OCI-LY3 (cell line): ENCODE results near the gene C2orf15.

Source experiments
- H2AFZ ChIP-seq: fragments of 200-600, 300-600 bp; shearing (Covaris generic); 2 replicates; pipeline ENCODE4 v1.6.0; 2014; ENCODE audit warnings: antibody characterized with exemption, low read depth, low read length
- H3K27ac ChIP-seq: fragments of 200-600, 300-600 bp; sonication (generic); 2 replicates; pipeline ENCODE4 v1.5.1; 2014; ENCODE audit warnings: mild to moderate bottlenecking, low read length, moderate library complexity, mixed read lengths
- H3K27me3 ChIP-seq: fragments of 200-600, 300-600 bp; sonication (generic); 2 replicates; pipeline ENCODE4 v1.6.1; 2014; ENCODE audit warnings: low read depth, low read length, mixed read lengths
- H3K36me3 ChIP-seq: fragments of 200-600, 300-600 bp; sonication (generic); replicated peaks from 2 replicates; pipeline ENCODE3; 2014; ENCODE audit warnings: low read depth, low read length, mixed read lengths
- H3K4me1 ChIP-seq: fragments of 300-600, 200-600 bp; sonication (generic); 2 replicates; pipeline ENCODE4 v1.6.1; 2014; ENCODE audit warnings: low read length, mixed read lengths
- H3K4me2 ChIP-seq: fragments of 200-600, 300-600 bp; sonication (generic); 2 replicates; pipeline ENCODE4 v1.6.1; 2014; ENCODE audit warnings: low read length, mixed read lengths
- H3K4me3 ChIP-seq: fragments of 300-600, 200-600 bp; sonication (generic); 2 replicates; pipeline ENCODE4 v1.5.1; 2014; ENCODE audit warnings: antibody characterized with exemption, mild to moderate bottlenecking, low read length, moderate library complexity
- H3K79me2 ChIP-seq: fragments of 300-600, 200-600 bp; shearing (Covaris generic); 2 replicates; pipeline ENCODE4 v1.6.1; 2014; ENCODE audit warnings: mild to moderate bottlenecking, low read length, mixed read lengths
- H3K9ac ChIP-seq: fragments of 300-600, 200-600 bp; shearing (Covaris generic); 2 replicates; pipeline ENCODE4 v1.6.0; 2014; ENCODE audit warnings: mild to moderate bottlenecking, low read length, moderate library complexity
- H3K9me3 ChIP-seq: fragments of 200-600, 300-600 bp; shearing (Covaris generic); 2 replicates; pipeline ENCODE4 v1.6.1; 2014; ENCODE audit warnings: low read length, mixed read lengths; ENCODE audit not compliant: insufficient read depth
- H4K20me1 ChIP-seq: fragments of 200-600, 300-600 bp; sonication (generic); 2 replicates; pipeline ENCODE4 v1.6.1; 2016; ENCODE audit warnings: low read length, mixed read lengths; ENCODE audit not compliant: insufficient read depth
- EZH2phosphoT487 ChIP-seq: fragments of 200-600 bp; shearing (Covaris generic); IDR thresholded peaks from 2 replicates; pipeline ENCODE4 v1.6.1; 2018; ENCODE audit warnings: antibody characterized with exemption, mixed run types, low read depth
- TF ChIP-seq, protein P1 (sequence below): fragments of 200-600, 300-600 bp; sonication (generic); IDR thresholded peaks from 2 replicates; pipeline ENCODE4 v1.5.1; 2014; ENCODE audit warnings: antibody characterized with exemption, low read length, low read depth

Gene C2orf15

DNA sequence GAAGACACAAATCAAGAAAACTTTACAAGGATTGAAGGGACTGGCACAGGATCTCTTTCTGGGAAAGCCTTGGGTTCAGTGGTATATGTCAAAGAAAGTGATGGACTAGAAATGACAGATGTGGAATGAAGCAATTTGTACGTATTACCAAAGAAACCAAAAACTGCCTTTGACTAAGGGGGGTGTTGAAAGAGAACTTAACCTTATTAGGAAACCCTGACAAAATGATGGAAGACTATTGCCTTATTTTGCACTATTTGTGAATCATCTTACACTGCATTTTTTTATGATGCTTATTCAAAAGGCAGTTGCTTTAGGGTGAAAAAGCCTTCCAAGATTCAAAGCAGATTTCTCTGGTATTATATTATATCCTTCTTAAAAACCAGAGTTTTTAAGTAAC lies 9.2 kb downstream of the C2orf15 start:
- no peaks in the 10 kb centered on the region for H3K27me3 ChIP-seq
- no peak overlapping the region for H3K4me3 ChIP-seq
- no peaks in the 10 kb centered on the region for H3K9me3 ChIP-seq
- H3K79me2 ChIP-seq: peaks cover 15% of the 10 kb centered on the region
- no peak overlapping the region for H3K4me2 ChIP-seq
- H3K4me1 ChIP-seq: peaks cover 8% of the 10 kb centered on the region
- TF ChIP-seq, protein P1, sequence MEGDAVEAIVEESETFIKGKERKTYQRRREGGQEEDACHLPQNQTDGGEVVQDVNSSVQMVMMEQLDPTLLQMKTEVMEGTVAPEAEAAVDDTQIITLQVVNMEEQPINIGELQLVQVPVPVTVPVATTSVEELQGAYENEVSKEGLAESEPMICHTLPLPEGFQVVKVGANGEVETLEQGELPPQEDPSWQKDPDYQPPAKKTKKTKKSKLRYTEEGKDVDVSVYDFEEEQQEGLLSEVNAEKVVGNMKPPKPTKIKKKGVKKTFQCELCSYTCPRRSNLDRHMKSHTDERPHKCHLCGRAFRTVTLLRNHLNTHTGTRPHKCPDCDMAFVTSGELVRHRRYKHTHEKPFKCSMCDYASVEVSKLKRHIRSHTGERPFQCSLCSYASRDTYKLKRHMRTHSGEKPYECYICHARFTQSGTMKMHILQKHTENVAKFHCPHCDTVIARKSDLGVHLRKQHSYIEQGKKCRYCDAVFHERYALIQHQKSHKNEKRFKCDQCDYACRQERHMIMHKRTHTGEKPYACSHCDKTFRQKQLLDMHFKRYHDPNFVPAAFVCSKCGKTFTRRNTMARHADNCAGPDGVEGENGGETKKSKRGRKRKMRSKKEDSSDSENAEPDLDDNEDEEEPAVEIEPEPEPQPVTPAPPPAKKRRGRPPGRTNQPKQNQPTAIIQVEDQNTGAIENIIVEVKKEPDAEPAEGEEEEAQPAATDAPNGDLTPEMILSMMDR: no peak
- no peak for TF ChIP-seq EZH2phosphoT487
- H4K20me1 ChIP-seq: no peaks in the 10 kb centered on the region
- no peak overlapping the region for H2AFZ ChIP-seq
- H3K9ac ChIP-seq: no peak overlapping the region
- no peaks in the 10 kb centered on the region for H3K36me3 ChIP-seq
- H3K27ac ChIP-seq: no peak overlapping the region

DNA sequence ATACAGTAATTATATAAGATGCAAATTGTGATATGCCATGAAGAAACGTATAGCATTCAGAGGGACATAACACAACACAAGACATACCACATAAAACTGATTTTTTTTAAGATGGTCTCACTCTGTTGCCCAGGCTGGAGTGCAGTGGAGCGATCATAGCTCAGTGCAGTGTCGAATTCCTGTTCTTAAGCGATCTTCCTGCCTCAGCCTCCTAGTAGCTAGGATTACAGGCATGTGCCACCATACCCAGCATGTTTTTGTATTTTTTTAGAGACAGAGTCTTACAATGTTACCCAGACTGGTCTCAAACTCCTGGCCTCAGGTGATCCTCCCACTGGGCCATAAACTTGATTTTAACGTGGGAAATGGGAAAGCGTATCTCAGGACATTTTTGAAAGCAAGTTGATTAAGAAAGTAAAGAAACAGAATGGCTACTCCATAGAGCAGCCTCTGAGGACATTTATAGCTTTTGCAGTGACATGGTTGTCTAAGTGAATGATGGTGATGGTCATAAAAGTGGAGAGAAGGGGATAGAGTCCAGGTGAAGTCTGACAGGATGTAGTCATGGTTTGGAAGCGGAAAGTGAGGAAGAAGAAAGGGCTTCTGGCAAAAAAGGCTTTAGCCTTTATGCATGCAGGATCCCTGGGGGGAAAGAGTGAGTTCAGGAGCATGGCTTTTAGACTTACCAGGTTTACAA lies 10.8 kb downstream of the C2orf15 start:
- Histone ChIP-seq H3K4me2 (no peak overlapping the region), H3K27me3 (no peaks in the 10 kb centered on the region), H3K27ac (no peak overlapping the region), H3K36me3 (peaks cover 4% of the 10 kb centered on the region), H3K9ac (no peak overlapping the region), H2AFZ (no peak overlapping the region), H3K79me2 (peaks cover 19% of the 10 kb centered on the region), H3K4me3 (no peak overlapping the region), H4K20me1 (no peaks in the 10 kb centered on the region), H3K9me3 (no peaks in the 10 kb centered on the region), H3K4me1 (peaks cover 17% of the 10 kb centered on the region)
- TF ChIP-seq, protein P1: no peak
- TF ChIP-seq EZH2phosphoT487: no peak

DNA sequence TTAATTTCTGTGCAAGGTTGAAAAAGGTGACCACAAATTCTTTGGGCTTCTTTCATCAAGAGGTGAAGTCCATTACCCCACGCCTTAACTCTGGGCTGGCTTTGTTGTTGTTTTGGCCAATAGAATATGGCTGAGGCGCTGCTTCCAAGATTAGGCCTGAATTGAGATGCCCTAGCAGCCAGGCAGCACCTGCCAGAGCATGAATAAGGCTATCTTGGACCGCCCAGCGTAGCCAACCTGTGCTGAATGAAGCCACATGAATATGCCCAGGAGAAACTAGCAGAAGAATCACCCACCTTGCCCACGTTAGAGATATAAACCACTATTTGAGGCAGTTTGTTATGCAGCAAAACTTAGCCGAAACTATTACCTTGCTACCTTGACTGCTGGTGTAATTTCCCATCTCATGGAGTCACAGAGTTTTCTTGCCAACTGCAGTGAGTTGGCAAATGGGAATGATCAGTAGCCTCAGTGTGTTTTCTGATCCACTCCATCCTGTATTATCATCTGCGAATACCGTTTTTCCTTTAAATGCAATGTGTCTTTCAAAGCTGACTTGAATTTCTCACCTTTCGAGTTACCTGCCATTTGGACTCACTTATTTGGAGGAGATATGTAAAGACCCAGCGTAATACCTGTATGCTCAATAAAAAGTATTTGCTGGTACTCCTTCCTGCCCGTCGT lies 12.6 kb downstream of the C2orf15 start:
- no peak for TF ChIP-seq EZH2phosphoT487
- TF ChIP-seq, protein P1: no peak
- no peaks in the 10 kb centered on the region for H3K27me3 ChIP-seq
- peaks cover 17% of the 10 kb centered on the region for H3K4me1 ChIP-seq
- H3K9me3 ChIP-seq: no peaks in the 10 kb centered on the region
- H3K27ac ChIP-seq: peak overlapping the region; percentile 71; the same call in 1 of the 2 replicates
- H3K9ac ChIP-seq: peak overlapping the region; percentile 89
- H3K4me2 ChIP-seq: peak overlapping the region; percentile 97
- peaks cover 4% of the 10 kb centered on the region for H3K36me3 ChIP-seq
- H2AFZ ChIP-seq: peak overlapping the region; percentile 89
- peaks cover 19% of the 10 kb centered on the region for H3K79me2 ChIP-seq
- peak overlapping the region; percentile 93 for H3K4me3 ChIP-seq
- H4K20me1 ChIP-seq: no peaks in the 10 kb centered on the region

DNA sequence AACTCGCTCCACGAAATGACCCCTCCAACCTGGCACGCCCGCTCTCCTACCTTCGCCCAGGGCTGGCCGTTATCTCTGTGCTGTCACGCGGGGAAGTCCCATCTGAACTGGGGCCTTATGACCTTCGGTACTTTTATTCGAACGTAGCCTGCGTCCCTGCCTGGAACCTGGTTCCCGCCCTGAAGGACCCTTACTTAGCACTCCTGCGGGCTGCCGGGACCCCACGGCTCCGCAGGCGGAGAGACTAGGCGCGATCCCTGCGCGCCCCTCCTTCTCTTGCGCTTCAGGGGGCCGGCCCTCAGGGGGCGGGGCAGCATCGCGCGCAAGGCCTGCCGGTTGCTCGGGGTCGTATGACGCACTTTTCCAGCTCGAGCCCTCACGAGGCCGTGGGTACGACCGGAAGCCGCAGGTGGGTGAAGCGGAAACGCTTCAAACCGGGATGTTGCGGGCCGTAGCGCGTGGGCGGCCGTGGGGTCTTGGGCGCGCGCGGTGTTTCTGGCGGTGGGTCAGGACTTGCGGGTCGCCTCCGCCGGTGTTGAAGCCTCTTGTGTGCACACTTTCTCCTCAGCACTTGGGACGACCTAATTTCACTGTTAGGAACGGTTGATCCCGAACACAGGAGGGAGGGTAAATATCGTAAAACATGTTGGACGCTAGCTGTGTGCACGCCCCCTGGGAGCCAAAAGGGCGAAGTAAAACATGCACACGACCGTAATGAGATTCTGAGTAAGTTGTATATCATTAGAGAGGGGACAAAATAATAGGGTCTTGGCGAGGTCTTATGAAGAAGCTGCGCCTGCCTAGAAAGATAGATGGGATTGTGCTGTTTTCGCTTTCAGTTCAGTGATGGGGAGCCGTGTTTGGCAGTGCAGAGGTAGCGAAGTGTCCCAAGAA lies 13.4 kb downstream of the C2orf15 start, which contains the start of the genes LIPT1 and TSGA10:
Gene LIPT1 (plus strand): TSS at position 325 of the 894 bp plus-strand sequence. CDS start 6,991 bp downstream, outside the sequence.
Gene TSGA10 (minus strand): TSS at position 300 of the 894 bp plus-strand sequence. CDS start 45,503 bp downstream, outside the sequence.
- peak within 1 kb of the TSS; percentile 96 for H2AFZ ChIP-seq
- H3K4me1 ChIP-seq: peaks cover 17% of the 10 kb centered on the region
- peak within 1 kb of the TSS; percentile 89 for H3K9ac ChIP-seq
- no peaks in the 10 kb centered on the region for H4K20me1 ChIP-seq
- H3K9me3 ChIP-seq: no peaks in the 10 kb centered on the region
- peak within 1 kb of the TSS; percentile 97 for H3K4me2 ChIP-seq
- peaks cover 19% of the 10 kb centered on the region for H3K79me2 ChIP-seq
- no peaks in the 10 kb centered on the region for H3K27me3 ChIP-seq
- no peak for TF ChIP-seq EZH2phosphoT487
- TF ChIP-seq, protein P1: peak; percentile 29
- peak within 1 kb of the TSS; percentile 71 for H3K27ac ChIP-seq
- H3K4me3 ChIP-seq: peak within 1 kb of the TSS; percentile 93
- peaks cover 8% of the 10 kb centered on the region for H3K36me3 ChIP-seq
